Bronchial epithelial cell (primary cell): ENCODE data around the gene SMYD3. TPM values are rescaled to one million over a fixed set of nuclear protein-coding genes. Genes with fewer than 3 reads are reported as not detected.

ENCODE experiments used
- DNase-seq: peaks from one replicate; pipeline ENCODE4 v3.0.0-alpha.2; 2010; ENCODE audit warnings: low read depth
- FAIRE-seq: peaks from 2 replicates; lab custom pipeline; 2011; peaks lifted over from hg19 to GRCh38; lab: Jason Lieb, UNC
- H3K27me3 ChIP-seq: 2 replicates; pipeline ENCODE4 v1.5.1; 2011; ENCODE audit warnings: low read length; ENCODE audit not compliant: control insufficient read depth, insufficient read depth
- H3K36me3 ChIP-seq: 2 replicates; pipeline ENCODE4 v1.5.1; 2011; ENCODE audit warnings: low read length; ENCODE audit not compliant: control insufficient read depth, insufficient read depth
- H3K4me3 ChIP-seq: 2 replicates; pipeline ENCODE4 v1.5.1; 2011; ENCODE audit warnings: mild to moderate bottlenecking, low read depth, low read length, control low read depth
- total RNA-seq: library from RNA; depleted of rRNA; stranded (reverse); fragments of >200 nt; gene quantifications from 2 replicates; pipeline ENCODE4 v1.2.1, GENCODE V29; 2014
- TF ChIP-seq, protein P1 (sequence below): IDR thresholded peaks from 2 replicates; pipeline ENCODE4 v1.5.1; 2011; ENCODE audit warnings: mild to moderate bottlenecking, moderate library complexity, low read length, control low read depth, inconsistent platforms; ENCODE audit not compliant: insufficient read depth, severe bottlenecking

The SMYD3 gene
- total RNA-seq, 1 donor from 2014 or later, result 17.4 TPM

DNA sequence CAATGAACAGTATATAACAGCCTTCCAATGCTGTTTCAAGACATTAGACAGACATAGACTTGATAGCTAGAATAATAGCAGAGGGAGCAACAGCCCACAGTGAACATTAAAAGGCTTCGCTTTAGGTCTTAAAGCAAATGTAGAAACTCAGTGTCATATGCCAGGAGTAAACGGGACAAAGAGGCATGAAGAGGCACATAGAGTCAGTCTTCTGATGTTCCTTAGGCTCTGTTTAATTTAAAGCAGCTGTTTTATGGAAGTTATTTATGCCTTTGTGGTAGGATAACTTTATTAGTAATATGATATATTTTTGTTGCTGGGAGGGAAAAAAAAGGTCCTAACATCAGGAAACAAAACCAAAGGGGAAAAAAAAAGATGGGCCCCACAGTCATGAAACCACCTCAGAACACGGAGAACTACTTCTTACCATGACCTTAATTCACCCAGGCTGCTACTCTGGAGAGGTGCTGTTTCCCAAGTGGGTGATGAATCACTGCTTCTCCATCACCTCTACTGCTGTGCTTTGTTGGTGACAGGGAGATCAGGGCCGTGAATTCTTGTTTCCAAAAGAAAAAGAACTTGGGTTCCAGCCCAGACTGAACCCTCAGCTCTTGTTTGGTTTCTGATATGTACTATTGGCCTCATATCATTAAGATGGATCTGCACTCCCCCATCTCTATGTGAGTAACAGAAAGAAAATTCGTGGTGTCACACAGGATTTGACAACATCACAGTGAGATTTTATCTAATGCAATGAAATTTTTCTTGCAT lies 735.4 kb downstream of the SMYD3 start:
- no peaks in the 10 kb centered on the region for H3K36me3 ChIP-seq
- peak; percentile 40 for DNase-seq
- H3K27me3 ChIP-seq, result no peaks in the 10 kb centered on the region
- TF ChIP-seq, protein P1, sequence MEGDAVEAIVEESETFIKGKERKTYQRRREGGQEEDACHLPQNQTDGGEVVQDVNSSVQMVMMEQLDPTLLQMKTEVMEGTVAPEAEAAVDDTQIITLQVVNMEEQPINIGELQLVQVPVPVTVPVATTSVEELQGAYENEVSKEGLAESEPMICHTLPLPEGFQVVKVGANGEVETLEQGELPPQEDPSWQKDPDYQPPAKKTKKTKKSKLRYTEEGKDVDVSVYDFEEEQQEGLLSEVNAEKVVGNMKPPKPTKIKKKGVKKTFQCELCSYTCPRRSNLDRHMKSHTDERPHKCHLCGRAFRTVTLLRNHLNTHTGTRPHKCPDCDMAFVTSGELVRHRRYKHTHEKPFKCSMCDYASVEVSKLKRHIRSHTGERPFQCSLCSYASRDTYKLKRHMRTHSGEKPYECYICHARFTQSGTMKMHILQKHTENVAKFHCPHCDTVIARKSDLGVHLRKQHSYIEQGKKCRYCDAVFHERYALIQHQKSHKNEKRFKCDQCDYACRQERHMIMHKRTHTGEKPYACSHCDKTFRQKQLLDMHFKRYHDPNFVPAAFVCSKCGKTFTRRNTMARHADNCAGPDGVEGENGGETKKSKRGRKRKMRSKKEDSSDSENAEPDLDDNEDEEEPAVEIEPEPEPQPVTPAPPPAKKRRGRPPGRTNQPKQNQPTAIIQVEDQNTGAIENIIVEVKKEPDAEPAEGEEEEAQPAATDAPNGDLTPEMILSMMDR, result no peak
- no peak overlapping the region for H3K4me3 ChIP-seq
- no peak for FAIRE-seq

GRCh38 chr1:245770156-245770555 lies 736.9 kb downstream of the SMYD3 start:
- Histone ChIP-seq H3K4me3 (no peak overlapping the region), H3K27me3 (no peaks in the 10 kb centered on the region), H3K36me3 (no peaks in the 10 kb centered on the region)
- FAIRE-seq (no peak), DNase-seq (no peak)
- TF ChIP-seq, protein P1, result no peak

DNA sequence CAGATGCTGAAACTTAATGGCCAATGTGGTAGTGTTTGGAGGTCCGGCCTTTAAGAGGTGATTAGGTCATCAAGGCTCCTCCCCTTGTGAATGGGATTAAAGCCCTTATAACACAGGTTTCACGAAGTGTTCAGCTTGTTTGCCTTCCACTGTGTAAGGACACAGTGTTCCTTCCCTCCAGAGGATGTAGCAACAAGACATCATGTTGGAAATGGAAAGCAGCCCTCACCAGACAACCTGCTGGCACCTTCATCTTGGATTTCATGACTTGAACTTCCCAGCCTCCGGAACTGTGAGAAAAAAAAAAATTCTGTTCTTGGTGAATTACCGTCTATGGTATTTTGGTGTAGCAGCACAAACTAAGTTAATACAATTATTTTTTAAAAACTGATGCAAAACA lies 738.5 kb downstream of the SMYD3 start:
- DNase-seq, result no peak
- TF ChIP-seq, protein P1, result no peak
- no peaks in the 10 kb centered on the region for H3K27me3 ChIP-seq
- H3K36me3 ChIP-seq, result no peaks in the 10 kb centered on the region
- no peak overlapping the region for H3K4me3 ChIP-seq
- FAIRE-seq, result no peak

DNA sequence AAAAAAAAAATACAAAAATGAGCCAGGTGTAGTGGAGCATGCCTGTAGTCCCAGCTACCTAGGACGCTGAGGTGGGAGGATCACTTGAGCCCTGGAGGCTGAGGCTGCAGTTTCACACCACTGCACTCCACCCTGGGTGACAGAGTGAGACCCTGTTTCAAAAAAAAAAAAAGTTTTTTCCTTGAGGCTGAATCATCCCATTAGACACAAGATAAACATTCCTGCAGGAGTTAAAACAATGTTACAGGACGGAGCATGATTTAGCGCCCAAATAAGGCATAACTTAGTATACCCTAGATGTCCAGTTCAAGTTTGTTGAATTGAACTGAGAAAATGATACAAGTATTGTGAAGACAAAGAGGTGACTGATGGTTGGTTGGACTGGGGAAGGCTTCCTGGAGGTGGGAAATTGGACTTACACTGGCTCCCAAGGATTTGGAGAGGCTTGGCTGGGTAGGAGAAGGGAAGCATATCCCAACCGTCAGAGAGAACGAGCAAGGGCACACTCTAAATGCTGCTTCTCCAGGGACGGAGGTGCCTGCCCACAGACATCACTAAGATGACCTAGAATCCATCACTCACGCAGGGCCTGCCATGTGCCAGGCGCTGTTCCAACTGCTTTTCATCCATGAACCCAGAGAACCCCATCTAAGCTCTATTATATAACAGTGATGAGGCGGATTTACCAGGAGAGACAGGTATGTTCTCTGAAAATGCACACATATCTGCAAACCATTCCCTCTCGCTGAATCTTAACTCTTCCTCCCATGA lies 741.7 kb downstream of the SMYD3 start:
- peak; percentile 66 for DNase-seq
- TF ChIP-seq, protein P1, result no peak
- no peaks in the 10 kb centered on the region for H3K27me3 ChIP-seq
- FAIRE-seq, result no peak
- no peaks in the 10 kb centered on the region for H3K36me3 ChIP-seq
- no peak overlapping the region for H3K4me3 ChIP-seq

DNA sequence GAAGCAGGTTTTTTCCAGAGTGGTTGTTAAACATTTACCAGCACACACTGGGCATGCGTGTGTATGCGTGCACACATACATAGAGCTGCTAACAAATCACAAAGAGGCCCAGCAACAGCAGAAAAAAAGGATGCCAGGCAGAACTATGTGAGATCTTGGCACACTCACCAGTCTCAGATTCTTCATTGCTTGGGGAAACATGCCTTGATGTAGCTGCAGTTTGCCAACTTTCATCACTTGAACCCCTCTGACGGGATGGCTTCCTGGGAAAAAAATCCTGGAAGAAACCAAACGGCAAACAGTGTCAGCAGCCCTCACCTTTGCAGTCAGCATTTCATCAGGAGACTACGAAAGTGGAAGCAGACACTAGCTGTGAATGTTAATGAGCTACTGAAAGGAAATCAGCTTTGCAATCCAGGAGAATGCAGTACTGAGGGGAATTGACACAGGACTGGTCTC lies 743.2 kb downstream of the SMYD3 start:
- Histone ChIP-seq H3K27me3 (no peaks in the 10 kb centered on the region), H3K36me3 (no peaks in the 10 kb centered on the region), H3K4me3 (no peak overlapping the region)
- TF ChIP-seq, protein P1, result no peak
- FAIRE-seq (no peak), DNase-seq (no peak)
